HCT116 (cell line): Measurements from ENCODE around the gene CLEC16A. TPM values are rescaled to one million over a fixed set of nuclear protein-coding genes. Genes with fewer than 3 reads are reported as not detected.

Experiments
- ATAC-seq: fragments of 200-7000 bp; cut with Tn5 transposase; 2 replicates; pipeline ENCODE4 v1.9.1; 2020; ENCODE audit warnings: mild to moderate bottlenecking, moderate library complexity
- BruUV-seq: library from RNA; stranded (reverse); fragments of 400-500 nt; replicated peaks from 2 replicates; lab custom pipeline; 2021; lab: Mats Ljungman, UMichigan
- CTCF ChIA-PET: fragments of 300-600 bp; sonication (Branson Sonifier 250); formaldehyde crosslinking; loops from one replicate; lab custom pipeline; 2021; ENCODE audit warnings: antibody characterized with exemption; lab: Charles Lee
- POLR2A ChIA-PET: fragments of 300-600, 350-600 bp; sonication (Branson Sonifier 250); formaldehyde crosslinking; loops from one replicate; lab custom pipeline; 2021; ENCODE audit warnings: antibody characterized with exemption; lab: Charles Lee
- RAD21 ChIA-PET, 2 experiments: fragments of 300-600 bp; sonication (Branson Sonifier 250); formaldehyde crosslinking; loops; one replicate each; lab custom pipeline; 2023; ENCODE audit warnings: low total read pairs in 2 of 2; ENCODE audit not compliant: uncharacterized antibody in 2 of 2, unreplicated experiment in 2 of 2, low non-redundant PET in 1 of 2; lab: Charles Lee
- DNase-seq: peaks from one replicate; pipeline ENCODE4 v3.0.0-alpha.2; 2010; ENCODE audit warnings: low read depth, low spot score
- H2AFZ ChIP-seq: fragments of 200-600 bp; shearing (Covaris generic), sonication (generic); 2 replicates; pipeline ENCODE4 v1.6.1; 2017; ENCODE audit warnings: low read depth, mixed run types, mixed read lengths, antibody characterized with exemption, low read length; ENCODE audit not compliant: poor library complexity, severe bottlenecking
- H3K27ac ChIP-seq: 2 replicates; pipeline ENCODE4 v1.5.1; 2012; ENCODE audit warnings: low read depth, low read length
- H3K27me3 ChIP-seq: fragments of 200-600 bp; sonication (generic); 2 replicates; pipeline ENCODE4 v1.6.1; 2016; ENCODE audit warnings: mixed run types, low read length, mixed read lengths; ENCODE audit not compliant: insufficient read depth
- H3K36me3 ChIP-seq, 2 experiments: fragments of 200-500 bp in 1 of 2; fragments of 200-600 bp in 1 of 2; sonication (Bioruptor generic) in 1 of 2; sonication (generic) in 1 of 2; 2 replicates each; pipeline versions ENCODE4 v1.5.1 to v1.6.1; 2014 to 2016; ENCODE audit warnings: low read length in 2 of 2, inconsistent platforms in 1 of 2, mixed read lengths in 1 of 2, mixed run types in 1 of 2; ENCODE audit not compliant: insufficient read depth in 2 of 2, control insufficient read depth in 1 of 2
- H3K4me1 ChIP-seq, 2 experiments: fragments of 200-600 bp in 1 of 2; sonication (generic) in 1 of 2; 2 replicates each; pipeline versions ENCODE4 v1.5.1 to v1.6.1; 2012 to 2017; ENCODE audit warnings: low read length in 2 of 2, inconsistent platforms in 1 of 2, mild to moderate bottlenecking in 1 of 2, mixed read lengths in 1 of 2, mixed run types in 1 of 2, moderate library complexity in 1 of 2; ENCODE audit not compliant: insufficient read depth in 2 of 2, control insufficient read depth in 1 of 2
- H3K4me2 ChIP-seq: fragments of 200-600 bp; sonication (generic); 2 replicates; pipeline ENCODE4 v1.6.1; 2017; ENCODE audit warnings: mixed run types, low read length, mixed read lengths
- H3K4me3 ChIP-seq, 2 experiments: fragments of 200-600 bp in 1 of 2; sonication (generic) in 1 of 2; replicated peaks in 1 of 2; 2 replicates each; pipeline ENCODE4 v1.5.1; 2011 to 2016; ENCODE audit warnings: low read length in 2 of 2, control low read depth in 1 of 2, low read depth in 1 of 2, mild to moderate bottlenecking in 1 of 2, mixed read lengths in 1 of 2, mixed run types in 1 of 2
- H3K79me2 ChIP-seq: fragments of 200-600 bp; sonication (generic); 2 replicates; pipeline ENCODE4 v1.6.1; 2017; ENCODE audit warnings: mild to moderate bottlenecking, mixed run types, low read length, moderate library complexity, mixed read lengths; ENCODE audit not compliant: insufficient read depth
- H3K9ac ChIP-seq: fragments of 200-600 bp; sonication (generic); 2 replicates; pipeline ENCODE4 v1.6.1; 2016; ENCODE audit warnings: low read length, mixed read lengths
- H3K9me2 ChIP-seq: fragments of 200-600 bp; sonication (generic), shearing (Covaris generic); 2 replicates; pipeline ENCODE4 v1.6.1; 2017; ENCODE audit warnings: mixed run types, mild to moderate bottlenecking, moderate library complexity; ENCODE audit not compliant: insufficient read depth
- H3K9me3 ChIP-seq, 2 experiments: fragments of 200-500 bp in 1 of 2; fragments of 200-600 bp in 1 of 2; sonication (Bioruptor generic) in 1 of 2; sonication (generic) in 1 of 2; 2 replicates each; pipeline ENCODE4 v1.6.1; 2014 to 2017; ENCODE audit warnings: low read length in 2 of 2, mixed read lengths in 2 of 2, inconsistent platforms in 1 of 2, low read depth in 1 of 2, mild to moderate bottlenecking in 1 of 2, mixed run types in 1 of 2, moderate library complexity in 1 of 2; ENCODE audit not compliant: control insufficient read depth in 1 of 2, insufficient read depth in 1 of 2
- H4K20me1 ChIP-seq: fragments of 200-600 bp; sonication (generic), shearing (Covaris generic); 2 replicates; pipeline ENCODE4 v1.6.1; 2017; ENCODE audit warnings: mixed run types, mild to moderate bottlenecking, moderate library complexity; ENCODE audit not compliant: insufficient read depth
- CBX3 ChIP-seq: IDR thresholded peaks from 2 replicates; pipeline ENCODE4 v1.6.1; 2012; ENCODE audit warnings: low read depth
- CEBPB ChIP-seq: IDR thresholded peaks from 2 replicates; pipeline ENCODE4 v1.6.1; 2012; ENCODE audit warnings: low read depth
- EGR1 ChIP-seq: IDR thresholded peaks from 2 replicates; pipeline ENCODE4 v1.6.1; 2012; ENCODE audit warnings: low read depth
- ELF1 ChIP-seq: IDR thresholded peaks from 2 replicates; pipeline ENCODE4 v1.6.1; 2012; ENCODE audit warnings: low read depth, borderline replicate concordance
- EZH2phosphoT487 ChIP-seq: fragments of 200-600 bp; IDR thresholded peaks from 2 replicates; pipeline ENCODE4 v1.6.1; 2018; ENCODE audit warnings: antibody characterized with exemption, borderline replicate concordance
- FOSL1 ChIP-seq: IDR thresholded peaks from 2 replicates; pipeline ENCODE4 v1.6.1; 2012; ENCODE audit warnings: low read depth
- POLR2A ChIP-seq: IDR thresholded peaks from 2 replicates; pipeline ENCODE4 v1.7.0; 2011; ENCODE audit warnings: borderline replicate concordance; ENCODE audit not compliant: insufficient read depth, insufficient read length; ENCODE audit errors: extremely low read depth
- POLR2AphosphoS5 ChIP-seq: IDR thresholded peaks from 2 replicates; pipeline ENCODE4 v1.6.1; 2011; ENCODE audit warnings: mild to moderate bottlenecking, low read depth, low read length, moderate library complexity
- RAD21 ChIP-seq: IDR thresholded peaks from 2 replicates; pipeline ENCODE4 v1.6.1; 2012; ENCODE audit warnings: low read depth, mild to moderate bottlenecking
- SIN3A ChIP-seq: IDR thresholded peaks from 2 replicates; pipeline ENCODE4 v1.6.1; 2012; ENCODE audit warnings: low read depth
- SP1 ChIP-seq: IDR thresholded peaks from 2 replicates; pipeline ENCODE4 v1.6.1; 2012; ENCODE audit warnings: low read depth
- SRF ChIP-seq: IDR thresholded peaks from 2 replicates; pipeline ENCODE4 v1.6.1; 2012; ENCODE audit warnings: low read depth
- TCF7L2 ChIP-seq: IDR thresholded peaks from 2 replicates; pipeline ENCODE4 v1.7.0; 2011; ENCODE audit warnings: borderline replicate concordance, inconsistent platforms; ENCODE audit not compliant: insufficient read depth, insufficient read length; ENCODE audit errors: extremely low read depth
- ZFX ChIP-seq: fragments of 450-650 bp; IDR thresholded peaks from 2 replicates; pipeline ENCODE4 v1.6.1; 2017
- ZNF274 ChIP-seq: fragments of 200-500 bp; sonication (Bioruptor generic); IDR thresholded peaks from 2 replicates; pipeline ENCODE4 v1.6.1; 2014; ENCODE audit warnings: mild to moderate bottlenecking, low read depth, low read length, inconsistent platforms
- intact Hi-C: fragments of 100-400 bp; cut with micrococcal nuclease; formaldehyde crosslinking; loops from 2 replicates; pipeline ENCODE4 v1.10.0; 2022
- total RNA-seq: library from RNA; stranded (reverse); gene quantifications from one replicate; pipeline ENCODE4 v1.2.1, GENCODE V29; 2021; ENCODE audit not compliant: unreplicated experiment
- TF ChIP-seq, protein P1 (sequence below): IDR thresholded peaks from 2 replicates; pipeline ENCODE4 v1.6.1; 2012
- TF ChIP-seq, protein P2 (sequence below): IDR thresholded peaks from 2 replicates; pipeline ENCODE4 v1.6.1; 2012
- TF ChIP-seq, protein P3 (sequence below): IDR thresholded peaks from 2 replicates; pipeline ENCODE4 v1.6.1; 2011; ENCODE audit warnings: mild to moderate bottlenecking, low read length, moderate library complexity; ENCODE audit not compliant: insufficient replicate concordance; ENCODE audit errors: extremely low read depth

Gene CLEC16A
- total RNA-seq, 1 experiment from 2014 or later: 18.0 TPM

GRCh38 chr16:11060842-11061241 is 116.5 kb downstream of the CLEC16A start:
- CTCF ChIA-PET: no interaction called here
- no peak for ATAC-seq
- Histone ChIP-seq H2AFZ (no peak overlapping the region), H3K79me2 (no peaks in the 10 kb centered on the region), H3K9ac (no peak overlapping the region), H3K9me3 (no peaks in the 10 kb centered on the region), H3K27me3 (no peaks in the 10 kb centered on the region), H3K36me3 (no peaks in the 10 kb centered on the region; a peak in 1 of 4 replicates), H3K27ac (no peak overlapping the region), H3K9me2 (no peaks in the 10 kb centered on the region), H3K4me2 (no peak overlapping the region), H3K4me3 (no peak overlapping the region), H3K4me1 (no peaks in the 10 kb centered on the region), H4K20me1 (no peaks in the 10 kb centered on the region)
- DNase-seq: no peak
- intact Hi-C loops: no loop called here
- RAD21 ChIA-PET: no interaction called here
- POLR2A ChIA-PET: no interaction called here
- no TSS peak for BruUV-seq
- TF ChIP-seq SP1: no peak
- no peak for TF ChIP-seq ZFX
- no peak for TF ChIP-seq CBX3
- no peak for TF ChIP-seq POLR2AphosphoS5
- TF ChIP-seq, protein P1, sequence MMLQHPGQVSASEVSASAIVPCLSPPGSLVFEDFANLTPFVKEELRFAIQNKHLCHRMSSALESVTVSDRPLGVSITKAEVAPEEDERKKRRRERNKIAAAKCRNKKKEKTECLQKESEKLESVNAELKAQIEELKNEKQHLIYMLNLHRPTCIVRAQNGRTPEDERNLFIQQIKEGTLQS: no peak

DNA sequence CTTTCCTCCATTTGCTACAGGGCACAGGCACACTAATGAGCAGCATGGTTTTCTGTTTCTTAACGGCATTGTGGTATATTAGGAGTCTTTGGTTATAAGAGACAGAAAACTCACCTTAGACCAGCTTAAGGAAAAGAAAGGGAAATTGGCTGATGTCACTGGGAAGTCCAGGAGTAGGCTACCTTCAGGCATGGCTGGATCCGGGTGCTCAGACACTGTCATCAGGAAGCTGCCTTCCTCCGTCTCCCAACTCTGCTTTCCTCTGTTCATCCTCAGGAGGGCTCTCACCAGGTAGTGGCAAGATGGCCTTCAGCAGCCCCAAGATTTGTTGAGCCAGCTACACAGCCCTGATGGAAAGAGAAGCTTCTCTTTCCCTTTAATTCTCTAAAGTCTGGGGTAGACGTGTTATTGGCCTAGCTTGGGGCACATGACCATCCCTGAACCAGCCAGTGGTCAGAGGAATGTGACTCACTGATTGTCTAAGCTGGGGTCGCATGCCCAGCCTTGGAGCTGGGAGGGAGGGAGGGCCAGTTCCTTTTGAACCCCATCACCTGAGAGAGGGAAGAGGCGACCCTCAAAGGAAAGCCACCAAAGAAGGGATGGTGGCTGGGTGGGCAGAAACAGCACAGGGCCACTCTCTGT is 117.4 kb downstream of the CLEC16A start:
- Histone ChIP-seq H2AFZ (no peak overlapping the region), H3K4me1 (no peaks in the 10 kb centered on the region), H3K4me3 (no peak overlapping the region), H3K27ac (no peak overlapping the region), H4K20me1 (no peaks in the 10 kb centered on the region), H3K4me2 (no peak overlapping the region), H3K79me2 (no peaks in the 10 kb centered on the region), H3K9ac (no peak overlapping the region), H3K9me2 (no peaks in the 10 kb centered on the region)
- no TSS peak for BruUV-seq
- peak; percentile 61; the same call in 1 of the 2 replicates for ATAC-seq
- CTCF ChIA-PET: no interaction called here
- RAD21 ChIA-PET: no interaction called here
- no peak for TF ChIP-seq ZFX
- TF ChIP-seq EGR1: no peak
- TF ChIP-seq ELF1: no peak
- TF ChIP-seq, protein P1: no peak
- no peak for TF ChIP-seq EZH2phosphoT487
- TF ChIP-seq TCF7L2: no peak
- no peak for TF ChIP-seq CBX3
- no peak for TF ChIP-seq RAD21
- TF ChIP-seq FOSL1: no peak
- no peak for TF ChIP-seq SRF
- no peak for TF ChIP-seq CEBPB
- no peak for TF ChIP-seq ZNF274
- no peak for TF ChIP-seq SIN3A
- TF ChIP-seq, protein P2, sequence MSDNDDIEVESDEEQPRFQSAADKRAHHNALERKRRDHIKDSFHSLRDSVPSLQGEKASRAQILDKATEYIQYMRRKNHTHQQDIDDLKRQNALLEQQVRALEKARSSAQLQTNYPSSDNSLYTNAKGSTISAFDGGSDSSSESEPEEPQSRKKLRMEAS: no peak
- TF ChIP-seq, protein P3, sequence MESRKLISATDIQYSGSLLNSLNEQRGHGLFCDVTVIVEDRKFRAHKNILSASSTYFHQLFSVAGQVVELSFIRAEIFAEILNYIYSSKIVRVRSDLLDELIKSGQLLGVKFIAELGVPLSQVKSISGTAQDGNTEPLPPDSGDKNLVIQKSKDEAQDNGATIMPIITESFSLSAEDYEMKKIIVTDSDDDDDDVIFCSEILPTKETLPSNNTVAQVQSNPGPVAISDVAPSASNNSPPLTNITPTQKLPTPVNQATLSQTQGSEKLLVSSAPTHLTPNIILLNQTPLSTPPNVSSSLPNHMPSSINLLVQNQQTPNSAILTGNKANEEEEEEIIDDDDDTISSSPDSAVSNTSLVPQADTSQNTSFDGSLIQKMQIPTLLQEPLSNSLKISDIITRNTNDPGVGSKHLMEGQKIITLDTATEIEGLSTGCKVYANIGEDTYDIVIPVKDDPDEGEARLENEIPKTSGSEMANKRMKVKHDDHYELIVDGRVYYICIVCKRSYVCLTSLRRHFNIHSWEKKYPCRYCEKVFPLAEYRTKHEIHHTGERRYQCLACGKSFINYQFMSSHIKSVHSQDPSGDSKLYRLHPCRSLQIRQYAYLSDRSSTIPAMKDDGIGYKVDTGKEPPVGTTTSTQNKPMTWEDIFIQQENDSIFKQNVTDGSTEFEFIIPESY: no peak
- no peak for TF ChIP-seq POLR2A
- TF ChIP-seq, all 23 proteins: peak for 0
- POLR2A ChIA-PET: no interaction called here
- intact Hi-C loops: no loop called here
- Histone ChIP-seq H3K36me3 (no peaks in the 10 kb centered on the region; a peak in 1 of 4 replicates), H3K27me3 (no peaks in the 10 kb centered on the region), H3K9me3 (no peaks in the 10 kb centered on the region)
- no peak for DNase-seq
